PC-9 (cell line): ENCODE results near the gene LRRC8D.

ENCODE experiments used
- CTCF ChIP-seq: fragments of 200-600 bp; sonication (generic); conservative IDR thresholded peaks from 2 replicates; pipeline ENCODE4 v1.6.1; 2017; ENCODE audit warnings: mixed run types, antibody characterized with exemption, mild to moderate bottlenecking, moderate library complexity
- EZH2 ChIP-seq: fragments of 200-600 bp; sonication (generic); IDR thresholded peaks from 2 replicates; pipeline ENCODE4 v1.8.0; 2017; ENCODE audit warnings: antibody characterized with exemption, low read depth

- TF ChIP-seq EZH2 = no peak
- no peak for TF ChIP-seq CTCF
These were observed 14.2 kb upstream of the LRRC8D start for GRCh38 chr1:89806616-89807015.
